NCI-H345 treated with DMSO at 0.1 percent for 48 hours (cell line): ENCODE data around the gene CD38.

ENCODE experiments used
- DNase-seq: peaks from one replicate; lab custom pipeline; 2025; ENCODE audit not compliant: unreplicated experiment; lab: John Stamatoyannopoulos, UW

The CD38 gene

DNA sequence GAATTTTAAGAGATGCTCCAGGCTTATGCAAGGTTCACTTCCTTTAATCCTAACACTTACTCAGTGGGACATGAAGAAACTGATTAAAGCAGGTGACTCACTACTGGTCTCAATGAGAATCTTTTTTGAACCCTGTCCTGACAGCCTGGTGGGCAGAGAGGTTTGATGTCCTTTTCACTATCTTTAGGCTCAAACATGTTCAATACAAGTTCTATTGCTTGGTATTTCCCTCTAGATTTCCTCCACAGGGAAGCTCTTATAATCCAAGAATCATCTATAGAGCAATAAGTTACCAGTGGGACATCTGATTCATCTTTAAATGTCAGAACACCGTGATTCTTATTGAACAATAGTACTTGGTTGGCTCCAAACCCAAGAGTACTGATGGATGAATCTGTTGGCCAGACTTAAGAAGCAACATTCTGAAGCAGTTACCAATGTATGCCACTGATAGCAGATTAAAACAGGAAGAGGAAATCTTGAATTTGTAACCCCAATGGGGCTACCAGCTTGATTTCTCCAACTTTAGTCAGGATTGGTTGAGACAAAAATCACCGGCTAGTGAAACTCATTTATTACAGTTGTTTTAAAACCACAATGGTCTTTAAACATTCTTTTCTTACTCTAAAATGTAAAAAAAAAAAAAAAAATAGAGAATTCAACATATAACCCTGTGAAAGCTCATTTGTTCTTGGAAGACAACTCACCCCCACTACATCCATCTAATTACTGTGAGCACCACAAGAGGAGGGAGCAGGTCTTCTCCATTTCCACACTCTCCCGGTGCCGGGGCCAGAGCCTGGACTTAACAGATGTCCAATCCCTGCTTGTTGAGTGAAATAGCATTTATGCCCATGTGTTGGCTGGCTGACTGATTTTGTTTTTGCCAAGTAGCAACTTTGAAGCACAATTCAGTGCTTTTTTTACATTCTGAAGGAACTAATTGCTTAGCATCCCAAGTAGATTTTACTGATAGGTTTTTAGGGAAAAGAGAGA is 117.1 kb downstream of the CD38 start:
- DNase-seq, result no peak

GRCh38 chr4:15897577-15897976 is 119.4 kb downstream of the CD38 start:
- no peak for DNase-seq

GRCh38 chr4:15898902-15899301 is 120.8 kb downstream of the CD38 start:
- no peak for DNase-seq

DNA sequence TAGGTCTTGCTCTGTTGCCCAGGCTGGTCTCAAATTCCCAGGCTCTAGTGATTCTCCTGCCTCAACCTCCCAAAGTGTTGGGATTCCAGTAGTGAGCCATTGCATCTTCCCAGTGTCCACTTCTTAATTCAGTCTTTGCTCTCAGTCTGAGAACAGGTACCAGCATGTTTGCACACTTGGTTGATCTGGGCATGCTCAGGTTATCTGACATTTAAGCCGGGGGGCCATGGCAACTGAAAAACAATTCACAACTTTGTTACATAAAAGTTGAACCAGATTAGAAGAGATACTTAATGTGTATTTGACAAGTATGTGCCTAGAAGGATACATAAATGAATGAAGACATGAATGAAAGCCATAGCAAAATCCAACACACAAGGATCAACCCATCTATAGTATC is 121.4 kb downstream of the CD38 start:
- no peak for DNase-seq

DNA sequence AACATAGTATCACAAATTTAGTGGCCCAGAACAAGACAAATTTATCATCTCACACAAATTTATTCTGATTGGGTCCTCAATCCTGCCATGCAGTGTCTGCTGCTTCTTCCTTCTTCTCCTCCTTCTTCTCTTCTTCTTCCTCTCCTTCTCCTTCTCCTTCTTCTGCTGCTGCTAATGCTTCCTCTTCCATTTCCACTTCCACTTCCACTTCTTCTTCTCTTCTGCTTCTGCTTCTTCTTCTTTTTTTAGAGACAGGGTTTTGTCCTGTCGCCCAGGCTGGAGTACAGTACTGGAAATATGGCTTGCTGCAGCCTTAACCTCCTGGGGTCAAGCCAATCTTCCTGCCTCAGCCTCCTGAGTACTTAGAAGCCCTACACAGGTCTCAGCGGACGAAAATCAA is 122.9 kb downstream of the CD38 start:
- no peak for DNase-seq

GRCh38 chr4:15901998-15902397 is 123.9 kb downstream of the CD38 start:
- no peak for DNase-seq

- DNase-seq, result no peak
These were observed 124.6 kb downstream of the CD38 start for GRCh38 chr4:15902746-15903145.
